GM23338 (cell line): Measurements from ENCODE around the gene PABPC3.

Experiments used
- EZH2 ChIP-seq: fragments of 200-600 bp; sonication (generic); IDR thresholded peaks from one replicate; pipeline ENCODE4 v1.8.0; 2017; ENCODE audit warnings: antibody characterized with exemption, mild to moderate bottlenecking, low read depth; ENCODE audit not compliant: unreplicated experiment
- POLR2AphosphoS5 ChIP-seq: IDR thresholded peaks from 2 replicates; pipeline ENCODE4 v1.6.1; 2016; ENCODE audit warnings: antibody characterized with exemption, low read depth
- TF ChIP-seq, protein P1 (sequence below), 2 experiments: fragments of 200-600 bp in 1 of 2; sonication (generic) in 1 of 2; conservative IDR thresholded peaks; 2 replicates each; pipeline versions ENCODE4 v1.5.1 to v1.6.1; 2016 to 2017; ENCODE audit warnings: antibody characterized with exemption in 2 of 2, low read depth in 2 of 2, mild to moderate bottlenecking in 2 of 2, moderate library complexity in 1 of 2

DNA sequence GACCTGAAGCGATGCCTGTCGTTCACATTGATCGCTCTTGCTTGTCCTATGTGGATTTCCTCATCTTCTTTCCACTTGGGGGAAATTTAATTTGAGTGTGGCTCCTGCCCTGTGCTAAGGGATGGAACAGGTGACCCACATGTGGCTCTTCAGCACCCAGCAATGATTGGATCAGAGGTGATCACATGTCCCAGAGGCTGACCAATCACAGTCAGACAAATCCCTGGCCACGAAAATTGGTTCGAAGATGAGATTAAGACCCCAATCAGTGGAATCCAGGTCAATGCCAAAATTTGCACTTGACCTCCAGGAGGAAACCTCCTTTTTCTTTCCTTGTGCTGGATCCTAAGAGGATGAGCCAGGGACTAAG is 52.5 kb downstream of the PABPC3 start:
- TF ChIP-seq EZH2 (no peak), POLR2AphosphoS5 (no peak)
- TF ChIP-seq, protein P1, sequence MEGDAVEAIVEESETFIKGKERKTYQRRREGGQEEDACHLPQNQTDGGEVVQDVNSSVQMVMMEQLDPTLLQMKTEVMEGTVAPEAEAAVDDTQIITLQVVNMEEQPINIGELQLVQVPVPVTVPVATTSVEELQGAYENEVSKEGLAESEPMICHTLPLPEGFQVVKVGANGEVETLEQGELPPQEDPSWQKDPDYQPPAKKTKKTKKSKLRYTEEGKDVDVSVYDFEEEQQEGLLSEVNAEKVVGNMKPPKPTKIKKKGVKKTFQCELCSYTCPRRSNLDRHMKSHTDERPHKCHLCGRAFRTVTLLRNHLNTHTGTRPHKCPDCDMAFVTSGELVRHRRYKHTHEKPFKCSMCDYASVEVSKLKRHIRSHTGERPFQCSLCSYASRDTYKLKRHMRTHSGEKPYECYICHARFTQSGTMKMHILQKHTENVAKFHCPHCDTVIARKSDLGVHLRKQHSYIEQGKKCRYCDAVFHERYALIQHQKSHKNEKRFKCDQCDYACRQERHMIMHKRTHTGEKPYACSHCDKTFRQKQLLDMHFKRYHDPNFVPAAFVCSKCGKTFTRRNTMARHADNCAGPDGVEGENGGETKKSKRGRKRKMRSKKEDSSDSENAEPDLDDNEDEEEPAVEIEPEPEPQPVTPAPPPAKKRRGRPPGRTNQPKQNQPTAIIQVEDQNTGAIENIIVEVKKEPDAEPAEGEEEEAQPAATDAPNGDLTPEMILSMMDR (conservative IDR thresholded peaks at IDR 0.05; ENCODE audit: low read depth in 2 of 2) = no peak
